Mucosa of gallbladder (tissue), 1 donor: ENCODE results near the gene PALLD. TPM values are rescaled to one million over a fixed set of nuclear protein-coding genes. Genes with fewer than 3 reads are reported as not detected.
A peak's percentile ranks its signal among the peaks of the same experiment; 100 is the strongest.
"Not testable (repeated sequence)": the region's sequence is repeated elsewhere in the genome, so short reads cannot be mapped to it uniquely, and the experiment has no call there.

ENCODE experiments used
- DNase-seq: peaks from one replicate; pipeline ENCODE4 v3.0.0-alpha.2; 2020; ENCODE audit warnings: low spot score
- total RNA-seq: library from RNA; stranded (reverse); gene quantifications from one replicate; pipeline ENCODE4 v1.2.1, GENCODE V29; 2021
- donor health status: DM: no; HTN: no; CAD: no.

The PALLD gene
- total RNA-seq, 1 donor from 2014 or later: 250 TPM

GRCh38 chr4:168702581-168703087 lies 205.8 kb downstream of the PALLD start:
- not testable (repeated sequence) for DNase-seq

GRCh38 chr4:168705121-168705520 lies 208.3 kb downstream of the PALLD start:
- DNase-seq: no peak

GRCh38 chr4:168707205-168707604 lies 210.4 kb downstream of the PALLD start:
- no peak for DNase-seq

GRCh38 chr4:168708108-168708507 lies 211.3 kb downstream of the PALLD start:
- no peak for DNase-seq

- peak; percentile 48 for DNase-seq
Measured at GRCh38 chr4:168710353-168710946, 213.6 kb downstream of the PALLD start.

GRCh38 chr4:168711197-168712140 lies 214.6 kb downstream of the PALLD start:
- DNase-seq: no peak

- no peak for DNase-seq
Measured at GRCh38 chr4:168712316-168712890, 215.6 kb downstream of the PALLD start.

- DNase-seq: no peak
Measured at GRCh38 chr4:168713253-168713652, 216.4 kb downstream of the PALLD start.

GRCh38 chr4:168715896-168716295 lies 219.0 kb downstream of the PALLD start:
- no peak for DNase-seq

- DNase-seq: no peak
Measured at GRCh38 chr4:168716406-168717129, 219.7 kb downstream of the PALLD start.

GRCh38 chr4:168717847-168718246 lies 221.0 kb downstream of the PALLD start:
- DNase-seq: no peak

- DNase-seq: no peak
Measured at GRCh38 chr4:168719725-168720124, 222.9 kb downstream of the PALLD start.

GRCh38 chr4:168720396-168720900 lies 223.6 kb downstream of the PALLD start:
- DNase-seq: no peak

- no peak for DNase-seq
Measured at GRCh38 chr4:168722391-168722790, 225.5 kb downstream of the PALLD start.

GRCh38 chr4:168723020-168723419 lies 226.2 kb downstream of the PALLD start:
- peak; percentile 21 for DNase-seq

GRCh38 chr4:168723569-168723968 lies 226.7 kb downstream of the PALLD start:
- no peak for DNase-seq

- DNase-seq: no peak
Measured at GRCh38 chr4:168724243-168724642, 227.4 kb downstream of the PALLD start.

GRCh38 chr4:168724686-168725411 lies 228.0 kb downstream of the PALLD start:
- no peak for DNase-seq

GRCh38 chr4:168725930-168726329 lies 229.1 kb downstream of the PALLD start:
- no peak for DNase-seq

- DNase-seq: not testable (repeated sequence)
Measured at GRCh38 chr4:168727181-168727580, 230.3 kb downstream of the PALLD start.
